GM23338 (cell line): Measurements from ENCODE around the gene CASR. TPM values are rescaled to one million over a fixed set of nuclear protein-coding genes. Genes with fewer than 3 reads are reported as not detected.

Experiments
- ATAC-seq: fragments of 200-7000 bp; cut with Tn5 transposase; 3 replicates; pipeline ENCODE4 v1.9.1; 2020
- DNase-seq: peaks from one replicate; pipeline ENCODE4 v3.0.0-alpha.2; 2015; ENCODE audit warnings: low spot score
- H2AFZ ChIP-seq: fragments of 200-600 bp; sonication (generic); 2 replicates; pipeline ENCODE4 v1.8.0; 2016; ENCODE audit warnings: antibody characterized with exemption, mild to moderate bottlenecking, moderate library complexity
- H3F3A ChIP-seq: fragments of 200-600 bp; sonication (generic); replicated peaks from 2 replicates; pipeline ENCODE4 v1.8.0; 2017; ENCODE audit warnings: antibody characterized with exemption, mixed run types, low read depth
- H3K27ac ChIP-seq: fragments of 200-600 bp; sonication (generic); 2 replicates; pipeline ENCODE4 v1.6.1; 2016; ENCODE audit warnings: low read depth
- H3K27me3 ChIP-seq: fragments of 200-600 bp; sonication (generic); 2 replicates; pipeline ENCODE4 v1.8.0; 2016; ENCODE audit warnings: mild to moderate bottlenecking, mixed run types, moderate library complexity; ENCODE audit not compliant: insufficient read depth
- H3K36me3 ChIP-seq: fragments of 200-600 bp; sonication (generic); 2 replicates; pipeline ENCODE4 v1.8.0; 2016; ENCODE audit warnings: mild to moderate bottlenecking; ENCODE audit not compliant: insufficient read depth
- H3K4me1 ChIP-seq: fragments of 200-600 bp; sonication (generic); 2 replicates; pipeline ENCODE4 v1.8.0; 2016; ENCODE audit warnings: mild to moderate bottlenecking, moderate library complexity; ENCODE audit not compliant: insufficient read depth
- H3K4me2 ChIP-seq: fragments of 200-600 bp; sonication (generic); 2 replicates; pipeline ENCODE4 v1.7.1; 2017; ENCODE audit warnings: mixed run types
- H3K4me3 ChIP-seq: fragments of 200-600 bp; sonication (generic); 2 replicates; pipeline ENCODE4 v1.6.1; 2016; ENCODE audit warnings: mixed run types
- H3K79me2 ChIP-seq: fragments of 200-600 bp; sonication (generic); replicated peaks from 2 replicates; pipeline ENCODE4 v1.8.0; 2017; ENCODE audit warnings: mild to moderate bottlenecking; ENCODE audit not compliant: insufficient read depth
- H3K9me2 ChIP-seq: fragments of 200-600 bp; sonication (generic); 2 replicates; pipeline ENCODE4 v1.8.0; 2017; ENCODE audit not compliant: insufficient read depth
- H4K20me1 ChIP-seq: fragments of 200-600 bp; sonication (generic); replicated peaks from 2 replicates; pipeline ENCODE4 v1.8.0; 2017; ENCODE audit warnings: mild to moderate bottlenecking; ENCODE audit not compliant: insufficient read depth
- H3K27ac Mint-ChIP-seq: 2 replicates; pipeline ENCODE4 v1.8.0; 2020; ENCODE audit warnings: inconsistent platforms, mild to moderate bottlenecking, moderate library complexity, mixed read lengths
- H3K27me3 Mint-ChIP-seq: 3 replicates; pipeline ENCODE4 v1.8.0; 2022; ENCODE audit warnings: low read depth, mild to moderate bottlenecking, moderate library complexity, mixed read lengths, inconsistent platforms; ENCODE audit not compliant: insufficient read depth, poor library complexity
- H3K36me3 Mint-ChIP-seq: 3 replicates; pipeline ENCODE4 v1.8.0; 2021; ENCODE audit warnings: low read depth, mild to moderate bottlenecking, inconsistent platforms, moderate library complexity, mixed read lengths
- H3K4me1 Mint-ChIP-seq: 3 replicates; pipeline ENCODE4 v1.8.0; 2020; ENCODE audit warnings: mild to moderate bottlenecking, inconsistent platforms, mixed read lengths
- H3K4me3 Mint-ChIP-seq: 3 replicates; pipeline ENCODE4 v1.8.0; 2021; ENCODE audit warnings: moderate library complexity, mild to moderate bottlenecking, inconsistent platforms, mixed read lengths
- H3K9me3 Mint-ChIP-seq: 3 replicates; pipeline ENCODE4 v1.8.0; 2020; ENCODE audit warnings: moderate library complexity, mild to moderate bottlenecking, inconsistent platforms, mixed read lengths
- CREB1 ChIP-seq: fragments of 250-450 bp; sonication (Bioruptor Pico); IDR thresholded peaks from 2 replicates; pipeline ENCODE4 v1.5.0; 2020; ENCODE audit warnings: low read depth, mild to moderate bottlenecking, moderate library complexity
- CTCF ChIP-seq, 2 experiments: fragments of 200-600 bp in 1 of 2; sonication (generic) in 1 of 2; conservative IDR thresholded peaks; 2 replicates each; pipeline versions ENCODE4 v1.5.1 to v1.6.1; 2016 to 2017; ENCODE audit warnings: antibody characterized with exemption in 2 of 2, low read depth in 2 of 2, mild to moderate bottlenecking in 2 of 2, moderate library complexity in 1 of 2
- EZH2 ChIP-seq: fragments of 200-600 bp; sonication (generic); IDR thresholded peaks from one replicate; pipeline ENCODE4 v1.8.0; 2017; ENCODE audit warnings: antibody characterized with exemption, mild to moderate bottlenecking, low read depth; ENCODE audit not compliant: unreplicated experiment
- EZH2phosphoT487 ChIP-seq: fragments of 200-600 bp; sonication (generic); IDR thresholded peaks from one replicate; pipeline ENCODE4 v1.8.1; 2018; ENCODE audit warnings: antibody characterized with exemption; ENCODE audit not compliant: unreplicated experiment
- JUNB ChIP-seq: IDR thresholded peaks from one replicate; pipeline ENCODE4 v1.6.1; 2016; ENCODE audit warnings: antibody characterized with exemption; ENCODE audit not compliant: unreplicated experiment
- NANOG ChIP-seq: IDR thresholded peaks from 2 replicates; pipeline ENCODE4 v1.6.1; 2016; ENCODE audit warnings: antibody characterized with exemption, borderline replicate concordance
- POLR2AphosphoS5 ChIP-seq: IDR thresholded peaks from 2 replicates; pipeline ENCODE4 v1.6.1; 2016; ENCODE audit warnings: antibody characterized with exemption, low read depth
- REST ChIP-seq: IDR thresholded peaks from one replicate; pipeline ENCODE4 v1.6.1; 2018; ENCODE audit warnings: antibody characterized with exemption; ENCODE audit not compliant: unreplicated experiment
- STAT1 ChIP-seq: IDR thresholded peaks from one replicate; pipeline ENCODE4 v1.6.1; 2016; ENCODE audit warnings: antibody characterized with exemption; ENCODE audit not compliant: unreplicated experiment
- ZNF114 ChIP-seq: fragments of 250-450 bp; sonication (Bioruptor Pico); IDR thresholded peaks from 2 replicates; pipeline ENCODE4 v1.5.0; 2020; ENCODE audit warnings: mild to moderate bottlenecking, moderate library complexity
- ZNF331 ChIP-seq: fragments of 250-450 bp; sonication (Bioruptor Pico); IDR thresholded peaks from 2 replicates; pipeline ENCODE4 v1.5.0; 2020; ENCODE audit warnings: low read depth, mild to moderate bottlenecking, moderate library complexity
- polyA plus RNA-seq: library from polyadenylated mRNA; unstranded; fragments of >200 nt; fragmentation: Nextera tagmentation; extraction: Ambion mirVana; gene quantifications from 2 replicates; pipeline ENCODE4 v1.2.1, GENCODE V29; 2016
- total RNA-seq: library from RNA; depleted of rRNA; stranded (reverse); fragments of >200 nt; shearing (Covaris generic); gene quantifications from 2 replicates; pipeline ENCODE4 v1.2.3, GENCODE V29; 2014
- TF ChIP-seq, protein P1 (sequence below): fragments of 250-450 bp; sonication (Bioruptor Pico); IDR thresholded peaks from 2 replicates; pipeline ENCODE4 v1.5.0; 2020; ENCODE audit warnings: mild to moderate bottlenecking, moderate library complexity
- TF ChIP-seq, protein P2 (sequence below): IDR thresholded peaks from 2 replicates; pipeline ENCODE4 v1.6.1; 2016; ENCODE audit warnings: antibody characterized with exemption

The CASR gene
- total and polyA plus RNA-seq, 2 experiments from 2014 or later: 0.08 to 0.56 TPM

DNA sequence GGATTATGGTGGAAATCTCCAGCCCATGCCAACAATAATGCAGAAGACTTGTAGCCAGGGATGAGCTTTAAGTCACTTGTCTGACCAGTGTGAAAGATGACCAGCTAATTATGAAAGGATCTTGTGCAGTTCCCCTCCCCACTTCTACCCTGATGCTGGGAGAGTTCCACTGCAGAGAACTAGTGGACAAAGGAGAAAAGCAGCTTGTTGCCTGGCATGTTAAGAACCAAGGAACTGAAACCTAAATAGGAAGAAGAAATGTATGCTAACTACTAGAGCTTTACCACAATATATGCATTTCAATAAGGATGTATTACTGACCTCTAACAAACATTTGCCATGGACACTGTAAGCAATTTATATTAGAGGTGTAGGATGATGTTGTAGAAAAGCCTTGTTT lies 89.4 kb downstream of the CASR start:
- DNase-seq (no peak), ATAC-seq (no peak)
- H3K4me1 ChIP-seq: no peaks in the 10 kb centered on the region
- no peaks in the 10 kb centered on the region for H3K36me3 ChIP-seq
- H3K4me1 Mint-ChIP-seq: no peaks in the 10 kb centered on the region
- H2AFZ ChIP-seq: no peak overlapping the region
- H3F3A ChIP-seq: no peaks in the 10 kb centered on the region
- no peak overlapping the region for H3K4me3 Mint-ChIP-seq
- peaks cover 4% of the 10 kb centered on the region; the same call in 1 of the 3 replicates for H3K9me3 Mint-ChIP-seq
- H3K27ac Mint-ChIP-seq: no peak overlapping the region
- no peak overlapping the region for H3K4me2 ChIP-seq
- TF ChIP-seq, protein P1, sequence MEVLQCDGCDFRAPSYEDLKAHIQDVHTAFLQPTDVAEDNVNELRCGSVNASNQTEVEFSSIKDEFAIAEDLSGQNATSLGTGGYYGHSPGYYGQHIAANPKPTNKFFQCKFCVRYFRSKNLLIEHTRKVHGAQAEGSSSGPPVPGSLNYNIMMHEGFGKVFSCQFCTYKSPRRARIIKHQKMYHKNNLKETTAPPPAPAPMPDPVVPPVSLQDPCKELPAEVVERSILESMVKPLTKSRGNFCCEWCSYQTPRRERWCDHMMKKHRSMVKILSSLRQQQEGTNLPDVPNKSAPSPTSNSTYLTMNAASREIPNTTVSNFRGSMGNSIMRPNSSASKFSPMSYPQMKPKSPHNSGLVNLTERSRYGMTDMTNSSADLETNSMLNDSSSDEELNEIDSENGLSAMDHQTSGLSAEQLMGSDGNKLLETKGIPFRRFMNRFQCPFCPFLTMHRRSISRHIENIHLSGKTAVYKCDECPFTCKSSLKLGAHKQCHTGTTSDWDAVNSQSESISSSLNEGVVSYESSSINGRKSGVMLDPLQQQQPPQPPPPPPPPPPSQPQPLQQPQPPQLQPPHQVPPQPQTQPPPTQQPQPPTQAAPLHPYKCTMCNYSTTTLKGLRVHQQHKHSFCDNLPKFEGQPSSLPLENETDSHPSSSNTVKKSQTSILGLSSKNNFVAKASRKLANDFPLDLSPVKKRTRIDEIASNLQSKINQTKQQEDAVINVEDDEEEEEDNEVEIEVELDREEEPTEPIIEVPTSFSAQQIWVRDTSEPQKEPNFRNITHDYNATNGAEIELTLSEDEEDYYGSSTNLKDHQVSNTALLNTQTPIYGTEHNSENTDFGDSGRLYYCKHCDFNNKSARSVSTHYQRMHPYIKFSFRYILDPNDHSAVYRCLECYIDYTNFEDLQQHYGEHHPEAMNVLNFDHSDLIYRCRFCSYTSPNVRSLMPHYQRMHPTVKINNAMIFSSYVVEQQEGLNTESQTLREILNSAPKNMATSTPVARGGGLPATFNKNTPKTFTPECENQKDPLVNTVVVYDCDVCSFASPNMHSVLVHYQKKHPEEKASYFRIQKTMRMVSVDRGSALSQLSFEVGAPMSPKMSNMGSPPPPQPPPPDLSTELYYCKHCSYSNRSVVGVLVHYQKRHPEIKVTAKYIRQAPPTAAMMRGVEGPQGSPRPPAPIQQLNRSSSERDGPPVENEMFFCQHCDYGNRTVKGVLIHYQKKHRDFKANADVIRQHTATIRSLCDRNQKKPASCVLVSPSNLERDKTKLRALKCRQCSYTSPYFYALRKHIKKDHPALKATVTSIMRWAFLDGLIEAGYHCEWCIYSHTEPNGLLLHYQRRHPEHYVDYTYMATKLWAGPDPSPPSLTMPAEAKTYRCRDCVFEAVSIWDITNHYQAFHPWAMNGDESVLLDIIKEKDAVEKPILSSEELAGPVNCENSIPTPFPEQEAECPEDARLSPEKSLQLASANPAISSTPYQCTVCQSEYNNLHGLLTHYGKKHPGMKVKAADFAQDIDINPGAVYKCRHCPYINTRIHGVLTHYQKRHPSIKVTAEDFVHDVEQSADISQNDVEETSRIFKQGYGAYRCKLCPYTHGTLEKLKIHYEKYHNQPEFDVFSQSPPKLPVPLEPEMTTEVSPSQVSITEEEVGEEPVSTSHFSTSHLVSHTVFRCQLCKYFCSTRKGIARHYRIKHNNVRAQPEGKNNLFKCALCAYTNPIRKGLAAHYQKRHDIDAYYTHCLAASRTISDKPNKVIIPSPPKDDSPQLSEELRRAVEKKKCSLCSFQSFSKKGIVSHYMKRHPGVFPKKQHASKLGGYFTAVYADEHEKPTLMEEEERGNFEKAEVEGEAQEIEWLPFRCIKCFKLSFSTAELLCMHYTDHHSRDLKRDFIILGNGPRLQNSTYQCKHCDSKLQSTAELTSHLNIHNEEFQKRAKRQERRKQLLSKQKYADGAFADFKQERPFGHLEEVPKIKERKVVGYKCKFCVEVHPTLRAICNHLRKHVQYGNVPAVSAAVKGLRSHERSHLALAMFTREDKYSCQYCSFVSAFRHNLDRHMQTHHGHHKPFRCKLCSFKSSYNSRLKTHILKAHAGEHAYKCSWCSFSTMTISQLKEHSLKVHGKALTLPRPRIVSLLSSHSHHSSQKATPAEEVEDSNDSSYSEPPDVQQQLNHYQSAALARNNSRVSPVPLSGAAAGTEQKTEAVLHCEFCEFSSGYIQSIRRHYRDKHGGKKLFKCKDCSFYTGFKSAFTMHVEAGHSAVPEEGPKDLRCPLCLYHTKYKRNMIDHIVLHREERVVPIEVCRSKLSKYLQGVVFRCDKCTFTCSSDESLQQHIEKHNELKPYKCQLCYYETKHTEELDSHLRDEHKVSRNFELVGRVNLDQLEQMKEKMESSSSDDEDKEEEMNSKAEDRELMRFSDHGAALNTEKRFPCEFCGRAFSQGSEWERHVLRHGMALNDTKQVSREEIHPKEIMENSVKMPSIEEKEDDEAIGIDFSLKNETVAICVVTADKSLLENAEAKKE (CRISPR knock-in tag): no peak
- TF ChIP-seq EZH2 (no peak), CREB1 (no peak), REST (no peak), JUNB (no peak), EZH2phosphoT487 (no peak), ZNF331 (CRISPR knock-in tag) (no peak), STAT1 (no peak), POLR2AphosphoS5 (no peak), CTCF (conservative IDR thresholded peaks at IDR 0.05; ENCODE audit: low read depth in 2 of 2) (no peak), NANOG (no peak), ZNF114 (no peak)
- TF ChIP-seq, protein P2, sequence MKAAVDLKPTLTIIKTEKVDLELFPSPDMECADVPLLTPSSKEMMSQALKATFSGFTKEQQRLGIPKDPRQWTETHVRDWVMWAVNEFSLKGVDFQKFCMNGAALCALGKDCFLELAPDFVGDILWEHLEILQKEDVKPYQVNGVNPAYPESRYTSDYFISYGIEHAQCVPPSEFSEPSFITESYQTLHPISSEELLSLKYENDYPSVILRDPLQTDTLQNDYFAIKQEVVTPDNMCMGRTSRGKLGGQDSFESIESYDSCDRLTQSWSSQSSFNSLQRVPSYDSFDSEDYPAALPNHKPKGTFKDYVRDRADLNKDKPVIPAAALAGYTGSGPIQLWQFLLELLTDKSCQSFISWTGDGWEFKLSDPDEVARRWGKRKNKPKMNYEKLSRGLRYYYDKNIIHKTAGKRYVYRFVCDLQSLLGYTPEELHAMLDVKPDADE: no peak
- H3K36me3 Mint-ChIP-seq: no peaks in the 10 kb centered on the region
- H3K27me3 ChIP-seq: no peaks in the 10 kb centered on the region
- H3K4me3 ChIP-seq: no peak overlapping the region
- H4K20me1 ChIP-seq: no peaks in the 10 kb centered on the region
- H3K27me3 Mint-ChIP-seq: peaks cover 3% of the 10 kb centered on the region
- no peak overlapping the region for H3K27ac ChIP-seq
- no peaks in the 10 kb centered on the region for H3K9me2 ChIP-seq
- H3K79me2 ChIP-seq: no peaks in the 10 kb centered on the region
